ENCODE measurements around the gene SLC25A19.

- no peak for TF ChIP-seq CTCF (IDR thresholded peaks at IDR 0.05)
- TF ChIP-seq POLR2AphosphoS5 (IDR thresholded peaks at IDR 0.05; ENCODE audit: low read depth, low read length), result no peak
- no peak for TF ChIP-seq TCF7L2 (IDR thresholded peaks at IDR 0.05; ENCODE audit: low read depth, low read length)
- TF ChIP-seq, protein P1, sequence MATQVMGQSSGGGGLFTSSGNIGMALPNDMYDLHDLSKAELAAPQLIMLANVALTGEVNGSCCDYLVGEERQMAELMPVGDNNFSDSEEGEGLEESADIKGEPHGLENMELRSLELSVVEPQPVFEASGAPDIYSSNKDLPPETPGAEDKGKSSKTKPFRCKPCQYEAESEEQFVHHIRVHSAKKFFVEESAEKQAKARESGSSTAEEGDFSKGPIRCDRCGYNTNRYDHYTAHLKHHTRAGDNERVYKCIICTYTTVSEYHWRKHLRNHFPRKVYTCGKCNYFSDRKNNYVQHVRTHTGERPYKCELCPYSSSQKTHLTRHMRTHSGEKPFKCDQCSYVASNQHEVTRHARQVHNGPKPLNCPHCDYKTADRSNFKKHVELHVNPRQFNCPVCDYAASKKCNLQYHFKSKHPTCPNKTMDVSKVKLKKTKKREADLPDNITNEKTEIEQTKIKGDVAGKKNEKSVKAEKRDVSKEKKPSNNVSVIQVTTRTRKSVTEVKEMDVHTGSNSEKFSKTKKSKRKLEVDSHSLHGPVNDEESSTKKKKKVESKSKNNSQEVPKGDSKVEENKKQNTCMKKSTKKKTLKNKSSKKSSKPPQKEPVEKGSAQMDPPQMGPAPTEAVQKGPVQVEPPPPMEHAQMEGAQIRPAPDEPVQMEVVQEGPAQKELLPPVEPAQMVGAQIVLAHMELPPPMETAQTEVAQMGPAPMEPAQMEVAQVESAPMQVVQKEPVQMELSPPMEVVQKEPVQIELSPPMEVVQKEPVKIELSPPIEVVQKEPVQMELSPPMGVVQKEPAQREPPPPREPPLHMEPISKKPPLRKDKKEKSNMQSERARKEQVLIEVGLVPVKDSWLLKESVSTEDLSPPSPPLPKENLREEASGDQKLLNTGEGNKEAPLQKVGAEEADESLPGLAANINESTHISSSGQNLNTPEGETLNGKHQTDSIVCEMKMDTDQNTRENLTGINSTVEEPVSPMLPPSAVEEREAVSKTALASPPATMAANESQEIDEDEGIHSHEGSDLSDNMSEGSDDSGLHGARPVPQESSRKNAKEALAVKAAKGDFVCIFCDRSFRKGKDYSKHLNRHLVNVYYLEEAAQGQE (IDR thresholded peaks at IDR 0.05; ENCODE audit: insufficient read depth in 1 of 2, low read depth in 2 of 2, low read length in 1 of 2), result no peak
- TF ChIP-seq SIN3A (IDR thresholded peaks at IDR 0.05; ENCODE audit: borderline replicate concordance, insufficient read depth, low read depth, low read length), result no peak
Measured at GRCh38 chr17:75300280-75300679, 11.0 kb upstream of the SLC25A19 start.
